OCI-LY1 (cell line): Measurements from ENCODE around the gene C21orf91.

Experiments used
- EZH2 ChIP-seq: fragments of 200-600 bp; sonication (generic), shearing (Covaris generic); IDR thresholded peaks from 2 replicates; pipeline ENCODE4 v1.8.0; 2017; ENCODE audit warnings: borderline replicate concordance, mixed run types, mild to moderate bottlenecking, antibody characterized with exemption, low read length, moderate library complexity, mixed read lengths
- TF ChIP-seq, protein P1 (sequence below): fragments of 200-600 bp; sonication (generic), shearing (Covaris generic); IDR thresholded peaks from 2 replicates; pipeline ENCODE4 v1.5.1; 2017; ENCODE audit warnings: mild to moderate bottlenecking, antibody characterized with exemption, low read length, moderate library complexity, mixed read lengths

DNA sequence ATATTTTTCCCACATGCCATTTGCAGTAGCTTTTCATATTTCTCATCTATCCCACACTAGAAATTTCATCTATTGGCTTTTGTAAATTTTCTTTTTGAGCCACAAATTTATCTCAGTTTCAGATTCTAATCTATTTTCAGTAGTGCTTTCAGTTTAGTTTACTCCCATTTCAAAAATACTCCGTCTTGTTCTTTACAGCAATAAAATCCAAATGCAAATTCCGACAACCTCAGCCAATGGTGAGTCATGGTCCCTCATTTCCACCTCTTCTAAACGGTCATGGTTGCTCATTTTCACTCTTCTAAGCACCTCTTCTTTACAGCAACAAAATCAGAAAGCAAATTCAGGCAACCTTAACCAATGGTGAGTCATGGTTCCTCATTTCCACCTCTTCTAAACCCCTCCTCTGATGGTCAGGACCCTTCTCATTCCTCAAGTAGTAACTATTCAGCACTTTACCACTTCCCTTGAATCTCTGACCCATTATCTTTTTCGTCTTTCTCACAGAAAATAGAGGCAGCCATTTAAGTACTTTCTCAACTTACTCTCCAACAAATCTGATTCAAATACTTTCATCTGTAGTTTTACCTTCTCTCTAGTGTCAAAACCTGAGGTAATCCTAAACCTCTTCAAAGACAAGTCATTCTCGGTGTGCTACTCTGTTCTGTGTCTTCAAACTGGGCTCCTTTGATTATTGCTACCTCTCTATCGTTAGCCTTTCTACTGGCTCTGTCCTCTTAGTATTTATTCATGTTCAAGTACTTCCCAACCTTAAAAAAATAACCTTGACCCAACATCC, 34.4 kb downstream of the C21orf91 start:
- TF ChIP-seq, protein P1, sequence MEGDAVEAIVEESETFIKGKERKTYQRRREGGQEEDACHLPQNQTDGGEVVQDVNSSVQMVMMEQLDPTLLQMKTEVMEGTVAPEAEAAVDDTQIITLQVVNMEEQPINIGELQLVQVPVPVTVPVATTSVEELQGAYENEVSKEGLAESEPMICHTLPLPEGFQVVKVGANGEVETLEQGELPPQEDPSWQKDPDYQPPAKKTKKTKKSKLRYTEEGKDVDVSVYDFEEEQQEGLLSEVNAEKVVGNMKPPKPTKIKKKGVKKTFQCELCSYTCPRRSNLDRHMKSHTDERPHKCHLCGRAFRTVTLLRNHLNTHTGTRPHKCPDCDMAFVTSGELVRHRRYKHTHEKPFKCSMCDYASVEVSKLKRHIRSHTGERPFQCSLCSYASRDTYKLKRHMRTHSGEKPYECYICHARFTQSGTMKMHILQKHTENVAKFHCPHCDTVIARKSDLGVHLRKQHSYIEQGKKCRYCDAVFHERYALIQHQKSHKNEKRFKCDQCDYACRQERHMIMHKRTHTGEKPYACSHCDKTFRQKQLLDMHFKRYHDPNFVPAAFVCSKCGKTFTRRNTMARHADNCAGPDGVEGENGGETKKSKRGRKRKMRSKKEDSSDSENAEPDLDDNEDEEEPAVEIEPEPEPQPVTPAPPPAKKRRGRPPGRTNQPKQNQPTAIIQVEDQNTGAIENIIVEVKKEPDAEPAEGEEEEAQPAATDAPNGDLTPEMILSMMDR = no peak
- no peak for TF ChIP-seq EZH2
